ENCODE data around the gene KANSL1.
A peak's percentile ranks its signal among the peaks of the same experiment; 100 is the strongest.
"Not testable (repeated sequence)": the region's sequence is repeated elsewhere in the genome, so short reads cannot be mapped to it uniquely, and the experiment has no call there.

Gene KANSL1

GRCh38 chr17:46192439-46193150, 634 bp downstream of the KANSL1 start:
- peak; percentile 91 for DNase-seq

GRCh38 chr17:46192189-46192438, 1.1 kb downstream of the KANSL1 start:
- DNase-seq = no peak

GRCh38 chr17:46191322-46192188, 1.7 kb downstream of the KANSL1 start:
- peak; percentile 72 for DNase-seq

- no peak for DNase-seq
Observed at GRCh38 chr17:46190763-46191162, 2.5 kb downstream of the KANSL1 start.

GRCh38 chr17:46186827-46187235, 6.4 kb downstream of the KANSL1 start:
- DNase-seq = peak; percentile 45

- DNase-seq = no peak
Observed at GRCh38 chr17:46184696-46185095, 8.5 kb downstream of the KANSL1 start.

GRCh38 chr17:46183383-46183782, 9.8 kb downstream of the KANSL1 start:
- not testable (repeated sequence) for DNase-seq

- DNase-seq = no peak
Observed at GRCh38 chr17:46182961-46183360, 10.3 kb downstream of the KANSL1 start.

GRCh38 chr17:46181940-46182339, 11.3 kb downstream of the KANSL1 start:
- DNase-seq = no peak

- not testable (repeated sequence) for DNase-seq
Observed at GRCh38 chr17:46181316-46181715, 11.9 kb downstream of the KANSL1 start.

GRCh38 chr17:46180892-46181274, 12.3 kb downstream of the KANSL1 start:
- DNase-seq = no peak

- DNase-seq = not testable (repeated sequence)
Observed at GRCh38 chr17:46180185-46180891, 12.9 kb downstream of the KANSL1 start.

GRCh38 chr17:46179375-46179999, 13.7 kb downstream of the KANSL1 start:
- no peak for DNase-seq

GRCh38 chr17:46178550-46179214, 14.5 kb downstream of the KANSL1 start:
- no peak for DNase-seq

- no peak for DNase-seq
Observed at GRCh38 chr17:46176975-46177374, 16.3 kb downstream of the KANSL1 start.

GRCh38 chr17:46175891-46176290, 17.3 kb downstream of the KANSL1 start:
- no peak for DNase-seq

- no peak for DNase-seq
Observed at GRCh38 chr17:46173153-46173552, 20.1 kb downstream of the KANSL1 start.

GRCh38 chr17:46171939-46172338, 21.3 kb downstream of the KANSL1 start:
- no peak for DNase-seq

GRCh38 chr17:46170639-46171429, 22.4 kb downstream of the KANSL1 start:
- no peak for DNase-seq

- no peak for DNase-seq
Observed at GRCh38 chr17:46169913-46170638, 23.2 kb downstream of the KANSL1 start.
